HG03520 (cell line): Measurements from ENCODE around the gene FAH.
"Not testable (repeated sequence)": the region's sequence is repeated elsewhere in the genome, so short reads cannot be mapped to it uniquely, and the experiment has no call there.

Experiments
- ATAC-seq: cut with Tn5 transposase; IDR thresholded peaks from one replicate; pipeline ENCODE4 v1.9.1; 2021; ENCODE audit warnings: mild to moderate bottlenecking, moderate library complexity; ENCODE audit not compliant: unreplicated experiment

The FAH gene

GRCh38 chr15:80151148-80151547, 1.7 kb upstream of the FAH start:
- no peak for ATAC-seq

DNA sequence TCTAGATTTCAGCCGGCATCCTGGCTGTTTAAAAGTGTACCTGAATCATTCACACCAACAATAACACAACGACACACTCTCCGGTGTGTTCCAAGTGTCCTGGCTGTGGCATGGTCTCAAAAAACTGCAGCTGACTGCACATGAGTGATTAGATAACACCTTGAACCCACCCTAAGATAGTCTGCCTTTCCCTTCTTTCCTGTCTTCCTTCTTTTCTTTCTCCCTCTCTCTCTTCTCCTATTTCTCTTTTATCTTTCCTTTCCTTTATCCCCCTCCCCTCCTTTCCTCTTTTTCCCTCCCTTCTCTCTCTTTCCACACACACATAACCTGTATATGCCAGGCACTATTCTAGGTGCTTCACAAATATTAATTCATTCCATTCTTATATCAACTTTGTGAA, 1.2 kb upstream of the FAH start:
- ATAC-seq: no peak

GRCh38 chr15:80152180-80152895, 461 bp upstream of the FAH start:
- peak; percentile 57 for ATAC-seq

- ATAC-seq: no peak
Observed at GRCh38 chr15:80153900-80154299, 1.1 kb downstream of the FAH start.

DNA sequence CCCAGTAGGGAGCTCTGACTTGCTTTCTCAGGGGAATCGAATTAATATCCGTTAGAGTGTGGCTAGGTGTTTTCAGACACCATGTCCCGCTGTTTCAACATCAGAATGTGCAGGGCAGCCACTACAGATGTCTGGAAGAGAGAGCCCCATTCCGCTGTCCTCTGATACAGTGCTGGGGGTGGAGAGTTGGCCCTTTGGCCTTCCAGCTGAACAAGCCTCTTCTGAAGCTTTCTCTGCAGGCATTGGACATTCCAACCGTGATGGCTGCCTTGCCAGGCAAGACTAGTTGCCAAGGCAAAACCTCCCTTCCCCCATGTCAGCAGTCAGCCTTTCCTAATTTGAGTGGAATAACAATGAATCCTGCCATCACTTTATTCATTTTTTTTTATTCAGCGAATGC, 1.5 kb downstream of the FAH start:
- no peak for ATAC-seq

DNA sequence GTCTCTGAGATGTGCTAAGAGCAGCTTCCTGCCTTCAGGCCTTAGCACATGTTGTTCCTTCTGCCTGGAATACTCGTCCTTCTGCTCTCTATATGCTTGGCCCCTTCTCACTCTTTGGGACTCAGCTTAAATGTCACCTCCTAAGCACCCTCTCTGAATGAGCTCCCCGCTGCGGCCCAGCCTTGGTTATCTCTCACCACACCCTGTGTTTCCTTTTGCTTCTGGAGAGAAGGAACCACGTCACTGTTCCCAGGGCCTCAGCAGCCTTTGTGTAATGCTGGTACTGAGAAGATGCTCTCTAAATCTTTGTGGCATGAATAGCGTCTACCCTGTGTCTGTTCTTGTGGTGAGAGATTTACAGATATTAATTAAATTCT, 2.2 kb downstream of the FAH start:
- ATAC-seq: no peak

DNA sequence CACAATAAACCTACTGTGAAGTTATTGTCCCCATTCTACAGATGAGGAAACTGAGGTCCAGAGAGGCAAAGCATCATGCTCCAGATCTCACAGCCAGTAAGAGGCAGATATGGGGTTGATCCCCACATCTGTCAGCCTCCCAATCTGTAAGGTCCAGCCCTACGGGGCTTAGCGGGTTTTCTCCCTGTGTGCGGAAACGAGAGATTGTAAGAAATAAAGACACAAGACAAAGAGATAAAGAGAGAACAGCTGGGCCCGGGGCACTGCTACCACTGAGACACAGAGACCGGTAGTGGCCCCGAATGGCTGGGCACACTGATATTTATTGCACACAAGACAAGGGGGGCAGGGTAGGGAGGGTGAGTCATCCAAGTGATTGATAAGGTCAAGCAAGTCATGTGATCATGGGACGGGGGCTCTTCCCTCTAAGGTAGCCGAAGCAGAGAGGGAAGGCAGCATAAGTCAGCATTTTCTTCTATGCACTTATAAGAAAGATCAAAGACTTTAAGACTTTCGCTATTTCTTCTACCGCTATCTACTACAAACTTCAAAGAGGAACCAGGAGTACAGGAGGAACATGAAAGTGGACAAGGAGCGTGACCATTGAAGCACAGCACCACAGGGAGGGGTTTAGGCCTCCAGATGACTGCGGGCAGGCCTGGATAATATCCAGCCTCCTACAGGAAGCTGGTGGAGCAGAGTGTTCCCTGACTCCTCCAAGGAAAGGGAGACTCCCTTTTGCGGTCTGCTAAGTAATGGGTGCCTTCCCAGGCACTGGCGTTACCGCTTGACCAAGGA, 2.8 kb downstream of the FAH start:
- ATAC-seq: not testable (repeated sequence)

GRCh38 chr15:80156176-80156720, 3.4 kb downstream of the FAH start:
- ATAC-seq: no peak

DNA sequence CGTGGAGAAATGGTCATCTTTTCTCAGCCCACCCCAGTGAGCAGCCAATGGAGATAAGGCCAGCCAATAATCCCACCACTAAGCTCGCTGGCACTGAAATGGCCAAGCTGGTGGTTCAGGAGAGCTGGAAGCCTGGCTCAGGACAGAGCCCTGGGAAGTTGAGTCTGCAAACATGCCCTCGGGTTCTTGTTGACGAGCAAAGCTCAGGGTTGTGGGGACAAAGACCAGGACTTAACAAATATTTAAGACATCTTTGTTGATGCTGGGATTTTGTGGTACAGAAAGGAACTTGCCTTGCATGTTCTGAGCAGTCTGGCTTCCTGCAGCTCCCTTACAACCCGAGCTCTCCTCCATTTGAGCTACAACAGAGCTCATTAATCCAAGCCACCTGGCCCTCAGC, 4.4 kb downstream of the FAH start:
- no peak for ATAC-seq

DNA sequence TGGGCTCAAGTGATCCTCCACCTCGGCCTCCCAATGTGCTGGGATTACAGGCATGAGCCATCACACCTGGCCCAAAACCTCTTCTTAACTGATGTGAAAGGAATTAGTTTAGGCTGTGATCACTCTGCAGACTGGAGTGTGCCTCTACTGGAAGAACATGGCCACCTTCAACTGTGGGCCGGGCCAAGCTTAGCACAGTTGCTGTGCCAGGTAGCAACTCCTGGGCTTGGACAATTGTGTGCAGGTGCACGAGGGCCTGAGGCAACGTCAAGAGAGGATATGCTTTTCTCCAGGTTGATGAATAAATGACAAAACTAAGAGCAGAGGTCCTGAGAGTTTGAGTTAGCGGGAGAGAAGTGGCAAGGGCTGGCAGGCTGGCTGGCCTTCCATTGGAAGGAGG, 6.5 kb downstream of the FAH start:
- no peak for ATAC-seq

- no peak for ATAC-seq
Observed at GRCh38 chr15:80159811-80160569, 7.2 kb downstream of the FAH start.

GRCh38 chr15:80160570-80161156, 7.9 kb downstream of the FAH start:
- peak; percentile 57 for ATAC-seq

DNA sequence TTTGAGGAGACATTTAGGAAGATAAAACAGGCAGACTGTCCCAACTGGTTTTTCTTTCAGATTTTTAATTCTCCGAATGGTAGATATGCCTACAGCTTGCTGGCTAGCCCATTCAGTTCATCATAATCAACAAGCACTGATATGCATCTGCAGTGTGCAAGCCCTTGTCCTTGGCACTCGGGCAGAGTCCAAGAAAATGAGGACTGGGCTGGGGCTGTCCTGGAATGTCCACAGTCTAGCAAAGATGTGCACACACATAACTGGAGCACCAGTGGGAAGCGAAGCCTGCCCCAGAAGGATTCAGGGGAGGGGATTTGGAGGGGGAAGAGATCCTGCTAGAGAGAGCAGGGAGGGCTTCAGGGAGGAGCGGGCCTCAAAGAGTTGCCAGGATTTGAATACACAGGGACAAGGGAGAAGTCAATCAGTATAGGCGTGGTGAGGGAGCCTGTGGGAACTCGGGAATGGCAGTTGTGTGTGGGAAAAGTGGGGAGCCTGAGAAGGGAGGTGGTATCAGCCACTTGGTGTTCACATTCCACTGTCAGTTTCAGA, 8.7 kb downstream of the FAH start:
- ATAC-seq: no peak

DNA sequence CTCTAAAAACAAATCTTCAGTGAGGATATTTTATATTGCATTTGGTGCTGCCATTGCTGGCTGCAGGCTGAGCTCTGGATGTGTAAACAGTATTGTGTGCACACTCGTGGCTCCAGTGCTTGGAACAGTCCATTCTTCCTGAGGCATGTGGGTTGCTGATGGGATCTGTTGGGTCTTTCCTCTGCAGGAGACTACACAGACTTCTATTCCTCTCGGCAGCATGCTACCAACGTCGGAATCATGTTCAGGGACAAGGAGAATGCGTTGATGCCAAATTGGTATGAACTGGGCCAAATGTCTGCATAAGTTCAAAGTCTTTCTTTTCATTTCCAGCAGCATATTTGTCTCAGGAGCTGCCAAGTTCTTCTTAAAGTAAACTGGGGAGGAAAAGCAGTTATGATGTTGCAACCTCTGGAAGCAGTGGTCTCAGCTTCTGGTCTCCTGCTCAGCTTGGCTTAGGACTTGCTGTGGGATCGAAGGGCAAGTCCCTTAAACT, 9.3 kb downstream of the FAH start:
- ATAC-seq: no peak

GRCh38 chr15:80163217-80163616, 10.4 kb downstream of the FAH start:
- ATAC-seq: no peak

DNA sequence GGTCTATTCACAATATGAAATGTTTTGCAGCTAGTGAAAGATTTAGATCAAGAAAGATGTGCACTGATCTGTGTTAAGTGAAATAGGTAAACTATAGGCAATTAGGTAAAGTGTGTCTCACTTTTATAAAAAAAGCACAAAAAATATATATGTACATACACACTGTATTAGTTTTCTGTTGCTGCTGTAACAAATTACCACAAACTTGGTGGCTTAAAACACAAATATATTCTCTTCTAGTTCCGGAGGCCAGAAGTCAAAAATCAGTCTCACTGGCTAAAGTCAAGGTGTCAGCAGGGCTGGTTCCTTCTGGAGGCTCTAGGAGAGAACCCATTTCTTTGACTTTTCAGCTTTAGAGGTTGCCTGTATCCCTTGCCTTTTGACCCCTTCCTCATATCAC, 11.1 kb downstream of the FAH start:
- no peak for ATAC-seq

DNA sequence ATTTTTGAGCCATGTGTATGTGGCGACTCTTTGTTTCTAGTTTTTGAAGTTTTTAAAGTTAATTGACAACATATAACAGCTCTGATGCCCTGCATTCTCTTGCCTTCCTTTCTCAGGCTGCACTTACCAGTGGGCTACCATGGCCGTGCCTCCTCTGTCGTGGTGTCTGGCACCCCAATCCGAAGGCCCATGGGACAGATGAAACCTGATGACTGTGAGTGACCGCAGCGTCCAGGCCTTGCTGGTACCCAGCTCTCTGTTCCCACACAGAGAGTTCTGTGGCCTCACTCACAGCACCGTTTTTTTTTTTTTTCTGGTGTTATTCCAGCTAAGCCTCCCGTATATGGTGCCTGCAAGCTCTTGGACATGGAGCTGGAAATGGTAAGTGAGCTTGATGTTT, 15.1 kb downstream of the FAH start:
- no peak for ATAC-seq

- ATAC-seq: no peak
Observed at GRCh38 chr15:80168421-80168820, 15.6 kb downstream of the FAH start.

GRCh38 chr15:80169768-80170357, 17.1 kb downstream of the FAH start:
- ATAC-seq: no peak

DNA sequence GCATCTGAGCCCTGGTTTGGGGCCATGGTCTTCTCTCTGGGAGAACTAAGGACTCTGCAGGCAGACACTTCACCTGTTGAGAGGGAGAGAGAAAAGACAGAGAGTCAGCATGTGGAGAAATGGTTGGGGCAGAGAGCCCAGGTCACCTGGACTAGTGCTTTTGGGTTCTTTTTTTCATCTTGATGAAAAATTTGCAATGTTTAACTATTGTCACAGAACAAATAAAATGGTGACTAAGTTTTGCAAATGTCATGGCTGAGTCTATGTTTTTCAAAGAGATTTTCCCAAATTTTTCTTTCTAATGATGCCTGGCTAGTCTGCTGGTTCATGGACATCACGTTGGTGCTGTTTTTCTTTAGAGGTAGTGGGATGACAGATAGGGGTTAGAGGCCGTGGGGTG, 17.8 kb downstream of the FAH start:
- no peak for ATAC-seq
